Kidney (tissue), 14 donors: ENCODE measurements around the gene ST6GALNAC4. TPM values are rescaled to one million over a fixed set of nuclear protein-coding genes. Genes with fewer than 3 reads are reported as not detected.

Source experiments
- DNase-seq, 5 donors: peaks; one replicate each; pipeline ENCODE4 v3.0.0-alpha.2; 2013 to 2020
- FAIRE-seq: peaks from 2 replicates; lab custom pipeline; 2012; peaks lifted over from hg19 to GRCh38; lab: Jason Lieb, UNC
- H3K27ac ChIP-seq, 2 donors: one replicate each; pipeline ENCODE4 v1.7.0; 2013; ENCODE audit warnings: low read depth in 2 of 2, low read length in 2 of 2, inconsistent platforms in 1 of 2
- H3K27me3 ChIP-seq: one replicate; pipeline ENCODE4 v1.7.1; 2013; ENCODE audit warnings: low read length, inconsistent platforms; ENCODE audit not compliant: control insufficient read depth, insufficient read depth
- H3K36me3 ChIP-seq, 3 donors: one replicate each; pipeline versions ENCODE4 v1.7.0 to v1.7.1; 2013; ENCODE audit warnings: low read length in 3 of 3, control low read depth in 1 of 3, inconsistent platforms in 1 of 3; ENCODE audit not compliant: insufficient read depth in 3 of 3, control insufficient read depth in 2 of 3
- H3K4me1 ChIP-seq, 3 donors: one replicate each; pipeline versions ENCODE4 v1.7.0 to v1.7.1; 2013; ENCODE audit warnings: low read length in 3 of 3, inconsistent platforms in 1 of 3, low read depth in 1 of 3; ENCODE audit not compliant: control insufficient read depth in 2 of 3, insufficient read depth in 2 of 3
- H3K4me3 ChIP-seq, 3 donors: one replicate each; pipeline versions ENCODE4 v1.7.0 to v1.8.1; 2013; ENCODE audit warnings: low read length in 3 of 3, control low read depth in 1 of 3, inconsistent platforms in 1 of 3
- H3K9ac ChIP-seq, 3 donors: one replicate each; pipeline versions ENCODE4 v1.7.0 to v1.7.1; 2013; ENCODE audit warnings: low read length in 3 of 3, control low read depth in 1 of 3, inconsistent platforms in 1 of 3
- H3K9me3 ChIP-seq, 3 donors: one replicate each; pipeline versions ENCODE4 v1.7.0 to v1.7.1; 2013; ENCODE audit warnings: low read length in 3 of 3, control low read depth in 1 of 3, inconsistent platforms in 1 of 3; ENCODE audit not compliant: control insufficient read depth in 2 of 3, insufficient read depth in 1 of 3
- CTCF ChIP-seq: IDR thresholded peaks from 3 replicates; pipeline ENCODE4 v1.5.1; 2012; ENCODE audit warnings: mild to moderate bottlenecking, moderate library complexity, borderline replicate concordance; ENCODE audit not compliant: insufficient read depth; ENCODE audit errors: extremely low read depth
- intact Hi-C: fragments of 100-400 bp; cut with DNase I; formaldehyde crosslinking; loops from one replicate; pipeline ENCODE4 v1.11.1; 2022
- polyA plus RNA-seq: library from polyadenylated mRNA; stranded (reverse); fragments of 350-450 nt; fragmentation: Illumina TruSeq; extraction: RNeasy Lipid Tissue Mini Kit (QIAGEN cat#74804); gene quantifications from one replicate; pipeline ENCODE4 v1.2.3, GENCODE V29; 2014; ENCODE audit warnings: low read depth, low replicate concordance; ENCODE audit not compliant: insufficient read depth
- total RNA-seq: library from RNA; stranded (reverse); fragmentation: NEBNext Ultra II Directional; extraction: Animal tissue kit (Norgen Biotek cat#: 25700); gene quantifications from one replicate; pipeline ENCODE4 v1.2.1, GENCODE V29; 2021
- donor health status: control.
- donor health status: control.
- donor health status: control.
- donor health status: control.
- donor health status: control.
- donor health status: DM: yes; HTN: yes; CAD: no.
- donor health status: Normal renal cell carcinoma (clear cell type).

ST6GALNAC4 gene
- total and polyA plus RNA-seq, 2 donors from 2014 or later = 31.4 to 31.6 TPM

- H3K27ac ChIP-seq = no peak overlapping the region
- no peak for FAIRE-seq
Observed at GRCh38 chr9:127895811-127896210, 21.0 kb downstream of the ST6GALNAC4 start.

GRCh38 chr9:127893392-127893791, 23.4 kb downstream of the ST6GALNAC4 start:
- no peak for DNase-seq
- no peaks in the 10 kb centered on the region for H3K27me3 ChIP-seq
- H3K9me3 ChIP-seq = peaks cover 0 to 6% (median 0%) of the 10 kb centered on the region in 3 donors
- H3K9ac ChIP-seq = no peak overlapping the region
- no peak overlapping the region for H3K4me3 ChIP-seq
- peaks cover 0 to 14% (median 4%) of the 10 kb centered on the region in 3 donors for H3K4me1 ChIP-seq
- no peak overlapping the region for H3K27ac ChIP-seq
- intact Hi-C loops = no loop called here
- no peak for FAIRE-seq
- no peak for TF ChIP-seq CTCF
- peaks cover 11 to 35% (median 34%) of the 10 kb centered on the region in 3 donors for H3K36me3 ChIP-seq

More at GRCh38 chr9:127895811-127896210, 21.0 kb downstream of the ST6GALNAC4 start:
- Histone ChIP-seq H3K4me1 (peaks cover 0 to 19% (median 7%) of the 10 kb centered on the region in 3 donors), H3K36me3 (peaks cover 11 to 25% (median 23%) of the 10 kb centered on the region in 3 donors), H3K9me3 (peaks cover 0 to 6% (median 0%) of the 10 kb centered on the region in 3 donors), H3K4me3 (no peak overlapping the region), H3K27me3 (no peaks in the 10 kb centered on the region), H3K9ac (no peak overlapping the region)
- intact Hi-C loops = no loop called here
- DNase-seq = peak in 1 of 5 donors; percentile 47
- no peak for TF ChIP-seq CTCF

DNA sequence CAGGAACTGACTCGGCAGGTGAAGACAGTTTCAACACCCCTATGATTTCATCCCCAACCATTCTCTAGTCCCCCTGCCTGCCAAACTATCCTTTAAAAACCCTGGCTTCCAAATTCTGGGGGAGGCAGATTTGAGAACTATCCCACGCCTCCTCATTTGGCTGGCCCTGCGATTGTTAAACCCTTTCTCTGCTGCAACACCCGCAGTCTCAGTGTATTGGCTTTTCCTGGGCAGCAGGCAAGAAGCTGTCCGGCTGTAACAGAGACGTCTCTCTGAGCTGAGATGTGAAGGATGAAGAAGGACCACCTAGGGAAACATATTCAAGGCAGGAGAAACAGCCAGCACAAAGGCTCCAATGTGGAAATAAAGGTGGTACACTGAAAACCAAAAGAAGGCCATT, 24.0 kb downstream of the ST6GALNAC4 start:
- no peak for TF ChIP-seq CTCF
- intact Hi-C loops = no loop called here
- Histone ChIP-seq H3K4me1 (peaks cover 0 to 13% (median 4%) of the 10 kb centered on the region in 3 donors), H3K9me3 (peaks cover 0 to 6% (median 0%) of the 10 kb centered on the region in 3 donors), H3K27ac (no peak overlapping the region), H3K4me3 (no peak overlapping the region), H3K9ac (no peak overlapping the region), H3K27me3 (no peaks in the 10 kb centered on the region), H3K36me3 (peaks cover 11 to 37% (median 34%) of the 10 kb centered on the region in 3 donors)
- FAIRE-seq (no peak), DNase-seq (no peak)

DNA sequence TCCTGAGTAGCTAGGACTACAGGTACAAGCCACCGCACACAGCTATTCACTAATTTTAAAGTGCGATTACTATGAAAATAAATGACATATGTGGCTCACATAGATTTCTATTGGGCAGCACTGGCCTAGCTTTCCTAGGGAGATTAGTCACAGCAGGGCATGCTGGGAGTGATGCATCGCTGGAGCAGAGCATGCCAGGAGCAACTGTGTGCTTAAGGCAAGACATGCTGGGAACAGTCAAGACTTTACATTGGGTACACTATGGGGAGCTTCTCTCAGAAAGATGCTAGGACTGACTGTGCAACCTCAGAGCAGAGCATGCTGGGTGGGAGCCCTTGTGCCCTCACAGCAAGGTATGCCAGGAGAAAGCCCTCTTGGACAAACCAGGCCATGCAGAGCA, 26.8 kb downstream of the ST6GALNAC4 start:
- no peak overlapping the region for H3K9ac ChIP-seq
- FAIRE-seq = no peak
- intact Hi-C loops = no loop called here
- no peaks in the 10 kb centered on the region for H3K4me1 ChIP-seq
- peaks cover 0 to 6% (median 0%) of the 10 kb centered on the region in 3 donors for H3K9me3 ChIP-seq
- DNase-seq = no peak
- H3K27me3 ChIP-seq = no peaks in the 10 kb centered on the region
- peaks cover 14 to 41% (median 39%) of the 10 kb centered on the region in 3 donors for H3K36me3 ChIP-seq
- H3K4me3 ChIP-seq = no peak overlapping the region
- H3K27ac ChIP-seq = no peak overlapping the region
- no peak for TF ChIP-seq CTCF
